Right lobe of liver (tissue), 6 donors: ENCODE results near the gene FBXO41. TPM values are rescaled to one million over a fixed set of nuclear protein-coding genes. Genes with fewer than 3 reads are reported as not detected.

ENCODE experiments used
- ATAC-seq, 4 donors: fragments of 200-7000 bp; cut with Tn5 transposase; one replicate each; pipeline ENCODE4 v1.9.1; 2020; ENCODE audit warnings: mild to moderate bottlenecking in 4 of 4, moderate library complexity in 4 of 4
- DNase-seq, 3 donors: peaks; one replicate each; pipeline ENCODE4 v3.0.0-alpha.2; 2020
- H3K27ac ChIP-seq, 3 donors: fragments of 200-600 bp; one replicate each; pipeline ENCODE4 v1.8.0; 2022
- H3K27me3 ChIP-seq, 2 donors: fragments of 200-600 bp; one replicate each; pipeline ENCODE4 v1.8.0; 2022
- H3K36me3 ChIP-seq, 4 donors: fragments of 200-600 bp; sonication (generic) in 1 of 4; one replicate each; pipeline versions ENCODE4 v1.5.1 to v1.8.0; 2017 to 2022; ENCODE audit warnings: control low read depth in 1 of 4
- H3K4me1 ChIP-seq, 4 donors: fragments of 200-600 bp; sonication (generic) in 1 of 4; one replicate each; pipeline versions ENCODE4 v1.5.1 to v1.8.0; 2017 to 2022; ENCODE audit warnings: control low read depth in 1 of 4
- H3K4me3 ChIP-seq, 3 donors: fragments of 200-600 bp; one replicate each; pipeline ENCODE4 v1.8.0; 2022
- H3K9me3 ChIP-seq, 4 donors: fragments of 200-600 bp; sonication (generic) in 1 of 4; one replicate each; pipeline versions ENCODE4 v1.5.1 to v1.8.0; 2017 to 2022; ENCODE audit warnings: control low read depth in 1 of 4
- POLR2A ChIP-seq: fragments of 450-650 bp; IDR thresholded peaks from one replicate; pipeline ENCODE4 v1.6.1; 2017; ENCODE audit warnings: antibody characterized with exemption, mild to moderate bottlenecking
- WGBS: methylation state at CpG from one replicate; pipeline ENCODE4 v1.1.6; 2018; ENCODE audit warnings: low coverage, low lambda C conversion rate; ENCODE audit not compliant: insufficient coverage; ENCODE audit errors: missing lambda C conversion rate; 5-methylcytosine and 5-hydroxymethylcytosine counted together
- intact Hi-C, 2 donors: fragments of 100-400 bp; cut with DNase I; formaldehyde crosslinking; loops; one replicate each; pipeline versions ENCODE4 v1.11.2 to v1.14.1; 2022
- long read RNA-seq: library from polyadenylated mRNA; unstranded; transcript quantifications from one replicate; pipeline ENCODE4 v2.0.0, GENCODE V29; 2019
- total RNA-seq, 6 experiments: library from RNA; depleted of rRNA in 2 of 6; stranded (reverse); fragments of >200 nt in 2 of 6; fragmentation: NEBNext Ultra II Directional in 3 of 6; extraction: Animal tissue kit (Norgen Biotek cat#: 25700) in 3 of 6; gene quantifications; one replicate each; pipeline versions ENCODE4 v1.1.0 to v1.2.4, GENCODE V29; 2016 to 2023
- TF ChIP-seq, protein P1 (sequence below), 4 donors: fragments of 200-600 bp in 3 of 4; fragments of 450-650 bp in 1 of 4; IDR thresholded peaks; one replicate each; pipeline versions ENCODE4 v1.5.1 to v1.8.0; 2016 to 2022; ENCODE audit warnings: antibody characterized with exemption in 4 of 4, mild to moderate bottlenecking in 2 of 4
- donor health status: DM: no; HTN: yes; CAD: no.
- donor health status: DM: no; HTN: no; CAD: no.
- donor health status: DM: no; HTN: no; CAD: no.
- donor health status: DM: no; HTN: yes; CAD: no.
- donor health status: DM: no; HTN: yes; CAD: no.

The FBXO41 gene, protein sequence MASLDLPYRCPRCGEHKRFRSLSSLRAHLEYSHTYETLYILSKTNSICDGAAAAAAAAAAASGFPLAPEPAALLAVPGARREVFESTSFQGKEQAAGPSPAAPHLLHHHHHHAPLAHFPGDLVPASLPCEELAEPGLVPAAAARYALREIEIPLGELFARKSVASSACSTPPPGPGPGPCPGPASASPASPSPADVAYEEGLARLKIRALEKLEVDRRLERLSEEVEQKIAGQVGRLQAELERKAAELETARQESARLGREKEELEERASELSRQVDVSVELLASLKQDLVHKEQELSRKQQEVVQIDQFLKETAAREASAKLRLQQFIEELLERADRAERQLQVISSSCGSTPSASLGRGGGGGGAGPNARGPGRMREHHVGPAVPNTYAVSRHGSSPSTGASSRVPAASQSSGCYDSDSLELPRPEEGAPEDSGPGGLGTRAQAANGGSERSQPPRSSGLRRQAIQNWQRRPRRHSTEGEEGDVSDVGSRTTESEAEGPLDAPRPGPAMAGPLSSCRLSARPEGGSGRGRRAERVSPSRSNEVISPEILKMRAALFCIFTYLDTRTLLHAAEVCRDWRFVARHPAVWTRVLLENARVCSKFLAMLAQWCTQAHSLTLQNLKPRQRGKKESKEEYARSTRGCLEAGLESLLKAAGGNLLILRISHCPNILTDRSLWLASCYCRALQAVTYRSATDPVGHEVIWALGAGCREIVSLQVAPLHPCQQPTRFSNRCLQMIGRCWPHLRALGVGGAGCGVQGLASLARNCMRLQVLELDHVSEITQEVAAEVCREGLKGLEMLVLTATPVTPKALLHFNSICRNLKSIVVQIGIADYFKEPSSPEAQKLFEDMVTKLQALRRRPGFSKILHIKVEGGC
- total RNA-seq, result under 1 TPM; 0.13 to 0.65 (median 0.38) TPM
- long read RNA-seq, result 0 reads

DNA sequence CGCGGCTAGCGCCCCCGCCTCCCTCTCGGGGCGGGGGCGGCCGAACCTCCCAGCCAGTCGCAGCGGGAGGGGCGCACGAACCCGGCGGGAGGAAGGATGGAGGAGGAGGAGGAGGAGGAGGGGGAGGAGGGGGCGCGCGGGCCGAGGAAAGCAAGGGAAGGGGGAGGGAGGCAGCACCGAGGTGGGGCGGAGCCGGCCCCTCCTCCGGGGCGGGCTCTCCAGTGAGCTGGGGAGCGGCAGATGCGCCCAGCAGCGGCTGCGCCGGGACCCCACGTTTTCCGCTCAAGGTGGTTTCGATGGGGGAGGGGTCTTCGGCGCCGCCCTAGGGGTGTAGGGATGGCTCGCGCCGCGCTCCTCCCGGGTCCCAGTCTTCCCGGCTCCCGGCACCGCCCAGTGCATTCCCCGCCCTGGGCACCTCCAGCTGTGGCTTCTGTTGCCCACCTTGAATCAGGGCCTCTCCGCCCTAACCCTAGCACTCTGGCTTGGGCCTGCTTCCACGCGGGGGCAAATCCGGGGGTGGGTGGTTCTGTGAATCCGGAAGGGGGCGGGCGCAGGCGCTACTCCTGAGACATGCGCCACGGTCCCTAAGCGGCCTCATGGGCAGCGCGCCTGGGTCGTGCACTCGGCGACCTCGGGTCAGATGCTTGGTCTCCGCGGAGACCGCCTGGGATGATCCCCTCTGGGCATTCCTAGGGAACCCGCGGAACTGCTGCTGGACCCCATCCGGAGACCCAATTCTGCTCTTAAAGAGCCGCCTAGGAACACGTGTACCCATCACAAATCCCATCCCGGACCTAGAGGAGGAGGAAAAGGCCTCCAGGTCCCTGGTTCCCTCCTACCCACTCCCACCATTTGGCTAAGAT is at the start of gene FBXO41:
TSS of gene FBXO41 (minus strand) at position 183 of the 863 bp plus-strand sequence. CDS start 14,848 bp downstream, outside the sequence.
- Histone ChIP-seq H3K27ac (no peak within 1 kb of the TSS), H3K27me3 (no peaks in the 10 kb centered on the region), H3K9me3 (no peaks in the 10 kb centered on the region), H3K4me1 (peaks cover 0 to 3% (median 1%) of the 10 kb centered on the region in 4 donors), H3K36me3 (no peaks in the 10 kb centered on the region), H3K4me3 (peak within 1 kb of the TSS; percentile 46 to 60 (median 55))
- TF ChIP-seq POLR2A, result no peak
- TF ChIP-seq, protein P1, sequence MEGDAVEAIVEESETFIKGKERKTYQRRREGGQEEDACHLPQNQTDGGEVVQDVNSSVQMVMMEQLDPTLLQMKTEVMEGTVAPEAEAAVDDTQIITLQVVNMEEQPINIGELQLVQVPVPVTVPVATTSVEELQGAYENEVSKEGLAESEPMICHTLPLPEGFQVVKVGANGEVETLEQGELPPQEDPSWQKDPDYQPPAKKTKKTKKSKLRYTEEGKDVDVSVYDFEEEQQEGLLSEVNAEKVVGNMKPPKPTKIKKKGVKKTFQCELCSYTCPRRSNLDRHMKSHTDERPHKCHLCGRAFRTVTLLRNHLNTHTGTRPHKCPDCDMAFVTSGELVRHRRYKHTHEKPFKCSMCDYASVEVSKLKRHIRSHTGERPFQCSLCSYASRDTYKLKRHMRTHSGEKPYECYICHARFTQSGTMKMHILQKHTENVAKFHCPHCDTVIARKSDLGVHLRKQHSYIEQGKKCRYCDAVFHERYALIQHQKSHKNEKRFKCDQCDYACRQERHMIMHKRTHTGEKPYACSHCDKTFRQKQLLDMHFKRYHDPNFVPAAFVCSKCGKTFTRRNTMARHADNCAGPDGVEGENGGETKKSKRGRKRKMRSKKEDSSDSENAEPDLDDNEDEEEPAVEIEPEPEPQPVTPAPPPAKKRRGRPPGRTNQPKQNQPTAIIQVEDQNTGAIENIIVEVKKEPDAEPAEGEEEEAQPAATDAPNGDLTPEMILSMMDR (IDR thresholded peaks at IDR 0.05), result no peak
- 3% methylated on average over 7 of the region's 69 CpGs for WGBS
- peak; percentile 72 to 82 (median 76) for ATAC-seq
- DNase-seq, result peak in 1 of 3 donors; percentile 58
- intact Hi-C loops, result no loop called here

DNA sequence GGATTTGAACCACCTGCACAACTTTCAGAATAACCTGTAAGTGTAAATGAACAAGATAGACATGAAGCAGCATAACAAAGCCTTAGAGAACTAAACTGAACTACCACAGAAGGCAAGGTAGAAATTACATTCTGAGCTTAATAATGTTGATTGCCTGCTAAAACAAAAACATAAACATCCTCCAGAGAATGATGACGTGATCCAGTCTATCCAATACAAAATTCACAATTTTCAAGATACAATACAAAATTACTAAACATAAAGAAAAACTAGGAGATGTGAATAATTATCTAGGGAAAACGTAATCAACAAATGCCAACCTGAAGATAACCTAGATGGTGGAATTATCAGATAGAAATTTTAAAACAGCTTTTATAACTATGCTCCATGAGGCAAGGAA is 49.8 kb upstream of the FBXO41 start:
- ATAC-seq (no peak), DNase-seq (no peak)
- TF ChIP-seq, protein P1 (IDR thresholded peaks at IDR 0.05), result no peak
- no peak for TF ChIP-seq POLR2A
- Histone ChIP-seq H3K36me3 (no peaks in the 10 kb centered on the region), H3K27me3 (no peaks in the 10 kb centered on the region), H3K4me3 (no peak overlapping the region), H3K9me3 (no peaks in the 10 kb centered on the region), H3K27ac (no peak overlapping the region), H3K4me1 (no peaks in the 10 kb centered on the region)
- intact Hi-C loops, result no loop called here
- 43% methylated on average over 2 of the region's 2 CpGs for WGBS

DNA sequence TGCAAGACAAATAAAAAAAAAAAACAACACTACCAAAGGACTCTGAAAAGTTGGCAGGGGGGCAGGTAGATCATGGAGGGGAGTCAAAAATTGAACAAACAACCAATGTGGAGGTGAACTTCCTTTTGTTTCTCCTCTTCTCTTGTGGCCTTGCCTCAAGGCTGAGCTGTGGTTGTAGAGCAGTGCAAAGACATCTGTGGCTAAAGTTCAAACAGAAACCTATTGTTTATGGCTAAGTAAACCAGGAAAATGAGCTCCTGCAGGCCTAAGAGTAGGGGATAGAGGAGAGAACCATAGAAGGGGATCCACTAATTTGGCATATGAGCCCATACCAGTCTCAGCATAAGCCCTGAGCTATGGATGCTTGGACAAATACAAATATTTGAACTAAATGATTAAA is 49.3 kb upstream of the FBXO41 start:
- no peaks in the 10 kb centered on the region for H3K9me3 ChIP-seq
- TF ChIP-seq, protein P1 (IDR thresholded peaks at IDR 0.05), result no peak
- no peak for TF ChIP-seq POLR2A
- no peaks in the 10 kb centered on the region for H3K4me1 ChIP-seq
- no peak overlapping the region for H3K27ac ChIP-seq
- DNase-seq, result no peak
- no peak overlapping the region for H3K4me3 ChIP-seq
- no peak for ATAC-seq
- no peaks in the 10 kb centered on the region for H3K27me3 ChIP-seq
- intact Hi-C loops, result no loop called here
- no peaks in the 10 kb centered on the region for H3K36me3 ChIP-seq

DNA sequence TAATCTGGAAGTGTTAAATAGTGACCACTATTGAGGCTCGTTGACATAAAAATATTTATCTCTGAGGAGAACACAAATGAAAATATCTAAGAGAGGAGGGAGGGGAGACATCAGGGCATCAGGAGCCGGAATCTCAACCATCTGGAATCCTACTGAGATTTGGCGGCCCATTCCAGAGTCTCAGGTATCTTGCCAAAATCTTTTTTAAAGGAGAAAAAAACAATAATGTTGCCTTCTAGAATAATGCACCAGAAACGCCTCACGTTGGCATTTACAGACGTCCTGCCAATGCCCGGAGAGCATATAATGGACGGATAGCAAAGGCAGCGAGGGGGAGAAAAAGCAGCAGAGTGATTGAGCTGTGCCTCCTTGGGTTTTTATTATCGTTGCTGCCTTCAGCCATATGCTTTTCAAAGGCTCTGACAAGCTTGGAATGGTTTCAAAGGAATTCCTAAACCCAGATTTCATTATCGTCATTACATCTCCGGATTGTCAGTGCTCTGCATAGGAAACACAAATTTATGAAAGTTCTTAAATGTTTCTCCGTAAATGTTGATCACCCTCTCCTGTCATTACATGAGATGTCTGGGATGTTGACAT is 39.9 kb upstream of the FBXO41 start:
- H3K27ac ChIP-seq, result no peak overlapping the region
- TF ChIP-seq, protein P1 (IDR thresholded peaks at IDR 0.05), result no peak
- TF ChIP-seq POLR2A, result no peak
- H3K4me1 ChIP-seq, result no peaks in the 10 kb centered on the region
- H3K9me3 ChIP-seq, result no peaks in the 10 kb centered on the region
- intact Hi-C loops, result no loop called here
- no peak for ATAC-seq
- 43% methylated on average over 12 of the region's 13 CpGs for WGBS
- no peak overlapping the region for H3K4me3 ChIP-seq
- no peaks in the 10 kb centered on the region for H3K36me3 ChIP-seq
- no peaks in the 10 kb centered on the region for H3K27me3 ChIP-seq
- no peak for DNase-seq
